GM23338 (cell line): ENCODE results near the gene CHST15. TPM values are rescaled to one million over a fixed set of nuclear protein-coding genes. Genes with fewer than 3 reads are reported as not detected.
A peak's percentile ranks its signal among the peaks of the same experiment; 100 is the strongest.

Source experiments
- ATAC-seq: fragments of 200-7000 bp; cut with Tn5 transposase; 3 replicates; pipeline ENCODE4 v1.9.1; 2020
- DNase-seq: peaks from one replicate; pipeline ENCODE4 v3.0.0-alpha.2; 2015; ENCODE audit warnings: low spot score
- H2AFZ ChIP-seq: fragments of 200-600 bp; sonication (generic); 2 replicates; pipeline ENCODE4 v1.8.0; 2016; ENCODE audit warnings: antibody characterized with exemption, mild to moderate bottlenecking, moderate library complexity
- H3F3A ChIP-seq: fragments of 200-600 bp; sonication (generic); replicated peaks from 2 replicates; pipeline ENCODE4 v1.8.0; 2017; ENCODE audit warnings: antibody characterized with exemption, mixed run types, low read depth
- H3K27ac ChIP-seq: fragments of 200-600 bp; sonication (generic); 2 replicates; pipeline ENCODE4 v1.6.1; 2016; ENCODE audit warnings: low read depth
- H3K27me3 ChIP-seq: fragments of 200-600 bp; sonication (generic); 2 replicates; pipeline ENCODE4 v1.8.0; 2016; ENCODE audit warnings: mild to moderate bottlenecking, mixed run types, moderate library complexity; ENCODE audit not compliant: insufficient read depth
- H3K36me3 ChIP-seq: fragments of 200-600 bp; sonication (generic); 2 replicates; pipeline ENCODE4 v1.8.0; 2016; ENCODE audit warnings: mild to moderate bottlenecking; ENCODE audit not compliant: insufficient read depth
- H3K4me1 ChIP-seq: fragments of 200-600 bp; sonication (generic); 2 replicates; pipeline ENCODE4 v1.8.0; 2016; ENCODE audit warnings: mild to moderate bottlenecking, moderate library complexity; ENCODE audit not compliant: insufficient read depth
- H3K4me2 ChIP-seq: fragments of 200-600 bp; sonication (generic); 2 replicates; pipeline ENCODE4 v1.7.1; 2017; ENCODE audit warnings: mixed run types
- H3K4me3 ChIP-seq: fragments of 200-600 bp; sonication (generic); 2 replicates; pipeline ENCODE4 v1.6.1; 2016; ENCODE audit warnings: mixed run types
- H3K79me2 ChIP-seq: fragments of 200-600 bp; sonication (generic); replicated peaks from 2 replicates; pipeline ENCODE4 v1.8.0; 2017; ENCODE audit warnings: mild to moderate bottlenecking; ENCODE audit not compliant: insufficient read depth
- H3K9me2 ChIP-seq: fragments of 200-600 bp; sonication (generic); 2 replicates; pipeline ENCODE4 v1.8.0; 2017; ENCODE audit not compliant: insufficient read depth
- H4K20me1 ChIP-seq: fragments of 200-600 bp; sonication (generic); replicated peaks from 2 replicates; pipeline ENCODE4 v1.8.0; 2017; ENCODE audit warnings: mild to moderate bottlenecking; ENCODE audit not compliant: insufficient read depth
- H3K27ac Mint-ChIP-seq: 2 replicates; pipeline ENCODE4 v1.8.0; 2020; ENCODE audit warnings: inconsistent platforms, mild to moderate bottlenecking, moderate library complexity, mixed read lengths
- H3K27me3 Mint-ChIP-seq: 3 replicates; pipeline ENCODE4 v1.8.0; 2022; ENCODE audit warnings: low read depth, mild to moderate bottlenecking, moderate library complexity, mixed read lengths, inconsistent platforms; ENCODE audit not compliant: insufficient read depth, poor library complexity
- H3K36me3 Mint-ChIP-seq: 3 replicates; pipeline ENCODE4 v1.8.0; 2021; ENCODE audit warnings: low read depth, mild to moderate bottlenecking, inconsistent platforms, moderate library complexity, mixed read lengths
- H3K4me1 Mint-ChIP-seq: 3 replicates; pipeline ENCODE4 v1.8.0; 2020; ENCODE audit warnings: mild to moderate bottlenecking, inconsistent platforms, mixed read lengths
- H3K4me3 Mint-ChIP-seq: 3 replicates; pipeline ENCODE4 v1.8.0; 2021; ENCODE audit warnings: moderate library complexity, mild to moderate bottlenecking, inconsistent platforms, mixed read lengths
- H3K9me3 Mint-ChIP-seq: 3 replicates; pipeline ENCODE4 v1.8.0; 2020; ENCODE audit warnings: moderate library complexity, mild to moderate bottlenecking, inconsistent platforms, mixed read lengths
- CTCF ChIP-seq, 2 experiments: fragments of 200-600 bp in 1 of 2; sonication (generic) in 1 of 2; conservative IDR thresholded peaks; 2 replicates each; pipeline versions ENCODE4 v1.5.1 to v1.6.1; 2016 to 2017; ENCODE audit warnings: antibody characterized with exemption in 2 of 2, low read depth in 2 of 2, mild to moderate bottlenecking in 2 of 2, moderate library complexity in 1 of 2
- NANOG ChIP-seq: IDR thresholded peaks from 2 replicates; pipeline ENCODE4 v1.6.1; 2016; ENCODE audit warnings: antibody characterized with exemption, borderline replicate concordance
- REST ChIP-seq: IDR thresholded peaks from one replicate; pipeline ENCODE4 v1.6.1; 2018; ENCODE audit warnings: antibody characterized with exemption; ENCODE audit not compliant: unreplicated experiment
- ZNF114 ChIP-seq: fragments of 250-450 bp; sonication (Bioruptor Pico); IDR thresholded peaks from 2 replicates; pipeline ENCODE4 v1.5.0; 2020; ENCODE audit warnings: mild to moderate bottlenecking, moderate library complexity
- ZNF331 ChIP-seq: fragments of 250-450 bp; sonication (Bioruptor Pico); IDR thresholded peaks from 2 replicates; pipeline ENCODE4 v1.5.0; 2020; ENCODE audit warnings: low read depth, mild to moderate bottlenecking, moderate library complexity
- ZNF462 ChIP-seq: fragments of 250-450 bp; sonication (Bioruptor Pico); IDR thresholded peaks from 2 replicates; pipeline ENCODE4 v1.5.0; 2020; ENCODE audit warnings: mild to moderate bottlenecking, moderate library complexity
- polyA plus RNA-seq: library from polyadenylated mRNA; unstranded; fragments of >200 nt; fragmentation: Nextera tagmentation; extraction: Ambion mirVana; gene quantifications from 2 replicates; pipeline ENCODE4 v1.2.1, GENCODE V29; 2016
- total RNA-seq: library from RNA; depleted of rRNA; stranded (reverse); fragments of >200 nt; shearing (Covaris generic); gene quantifications from 2 replicates; pipeline ENCODE4 v1.2.3, GENCODE V29; 2014

Gene CHST15
- total and polyA plus RNA-seq, 2 experiments from 2014 or later: 2.6 to 11.2 TPM

GRCh38 chr10:124007102-124007772, 86.2 kb downstream of the CHST15 start:
- H3K27ac ChIP-seq: no peak overlapping the region
- H3K4me1 ChIP-seq: peaks cover 8% of the 10 kb centered on the region; the same call in 1 of the 2 replicates
- no peak overlapping the region for H2AFZ ChIP-seq
- peaks cover 16% of the 10 kb centered on the region for H3K36me3 Mint-ChIP-seq
- ATAC-seq (no peak), DNase-seq (no peak)
- TF ChIP-seq ZNF114 (CRISPR knock-in tag) (no peak), CTCF (conservative IDR thresholded peaks at IDR 0.05; ENCODE audit: low read depth in 2 of 2) (no peak), ZNF331 (CRISPR knock-in tag) (no peak), ZNF462 (no peak), NANOG (no peak), REST (no peak)
- no peaks in the 10 kb centered on the region for H3F3A ChIP-seq
- no peaks in the 10 kb centered on the region for H3K36me3 ChIP-seq
- peaks cover 22% of the 10 kb centered on the region for H3K4me1 Mint-ChIP-seq
- no peaks in the 10 kb centered on the region for H4K20me1 ChIP-seq
- peaks cover 9% of the 10 kb centered on the region for H3K27me3 Mint-ChIP-seq
- no peak overlapping the region for H3K4me2 ChIP-seq
- H3K4me3 ChIP-seq: no peak overlapping the region
- no peaks in the 10 kb centered on the region; the same call in 2 of the 3 replicates for H3K9me3 Mint-ChIP-seq
- H3K9me2 ChIP-seq: no peaks in the 10 kb centered on the region
- H3K27ac Mint-ChIP-seq: peak overlapping the region; percentile 26; the same call in 1 of the 2 replicates
- H3K27me3 ChIP-seq: no peaks in the 10 kb centered on the region
- H3K4me3 Mint-ChIP-seq: no peak overlapping the region
- H3K79me2 ChIP-seq: no peaks in the 10 kb centered on the region
